ENCODE data around the gene GPR39.

GRCh38 chr2:132560562-132560961, 144.0 kb downstream of the GPR39 start:
- TF ChIP-seq CTCF (IDR thresholded peaks at IDR 0.05; ENCODE audit: insufficient read depth, low read length, poor library complexity, severe bottlenecking): no peak
- no peak for TF ChIP-seq EZH2phosphoT487 (conservative IDR thresholded peaks at IDR 0.05; ENCODE audit: low read length)
